ENCODE data around the gene TBC1D21. TPM values are rescaled to one million over a fixed set of nuclear protein-coding genes. Genes with fewer than 3 reads are reported as not detected.

Gene TBC1D21
- total RNA-seq, 4 donors from 2014 or later: not detected

GRCh38 chr15:73921254-73921925, 48.0 kb downstream of the TBC1D21 start:
- no peak for ATAC-seq
- TF ChIP-seq CTCF (IDR thresholded peaks at IDR 0.05 in 4 of 5, conservative IDR thresholded peaks at IDR 0.05 in 1 of 5) (no peak), POLR2A (IDR thresholded peaks at IDR 0.05) (no peak)
- Histone ChIP-seq H3K27me3 (no peaks in the 10 kb centered on the region), H3K27ac (no peak overlapping the region), H3K36me3 (no peaks in the 10 kb centered on the region), H3K9me3 (no peaks in the 10 kb centered on the region), H3K4me1 (peaks cover 11 to 18% of the 10 kb centered on the region in 2 donors), H3K4me3 (no peak overlapping the region)
- in situ Hi-C loops (cut with MboI; ENCODE audit: low sequenced_read_pairs in 4 of 4) (no loop called here), intact Hi-C loops (cut with DNase I; ENCODE audit: low total_unique reads) (no loop called here)
- no peak for DNase-seq

GRCh38 chr15:73922186-73923151, 49.1 kb downstream of the TBC1D21 start:
- Histone ChIP-seq H3K9me3 (no peaks in the 10 kb centered on the region), H3K27ac (no peak overlapping the region), H3K4me1 (peaks cover 11 to 18% of the 10 kb centered on the region in 2 donors), H3K27me3 (no peaks in the 10 kb centered on the region), H3K4me3 (no peak overlapping the region), H3K36me3 (no peaks in the 10 kb centered on the region)
- ATAC-seq: no peak
- no peak for DNase-seq
- intact Hi-C loops (cut with DNase I; ENCODE audit: low total_unique reads): no loop called here
- no peak for TF ChIP-seq CTCF (IDR thresholded peaks at IDR 0.05 in 4 of 5, conservative IDR thresholded peaks at IDR 0.05 in 1 of 5)
- TF ChIP-seq POLR2A (IDR thresholded peaks at IDR 0.05): no peak
- in situ Hi-C loops (cut with MboI; ENCODE audit: low sequenced_read_pairs in 4 of 4): no loop called here

GRCh38 chr15:73923156-73923487, 49.8 kb downstream of the TBC1D21 start:
- TF ChIP-seq CTCF (IDR thresholded peaks at IDR 0.05 in 4 of 5, conservative IDR thresholded peaks at IDR 0.05 in 1 of 5) (no peak), POLR2A (IDR thresholded peaks at IDR 0.05) (no peak)
- H3K4me1 ChIP-seq: peaks cover 15 to 22% of the 10 kb centered on the region in 2 donors
- H3K4me3 ChIP-seq: no peak overlapping the region
- intact Hi-C loops (cut with DNase I; ENCODE audit: low total_unique reads) (no loop called here), in situ Hi-C loops (cut with MboI; ENCODE audit: low sequenced_read_pairs in 4 of 4) (no loop called here)
- no peaks in the 10 kb centered on the region for H3K9me3 ChIP-seq
- ATAC-seq (no peak), DNase-seq (no peak)
- no peaks in the 10 kb centered on the region for H3K27me3 ChIP-seq
- H3K36me3 ChIP-seq: no peaks in the 10 kb centered on the region
- no peak overlapping the region for H3K27ac ChIP-seq

GRCh38 chr15:73923488-73924164, 50.3 kb downstream of the TBC1D21 start:
- TF ChIP-seq CTCF (IDR thresholded peaks at IDR 0.05 in 4 of 5, conservative IDR thresholded peaks at IDR 0.05 in 1 of 5): no peak
- TF ChIP-seq POLR2A (IDR thresholded peaks at IDR 0.05): no peak
- intact Hi-C loops (cut with DNase I; ENCODE audit: low total_unique reads): no loop called here
- no peaks in the 10 kb centered on the region for H3K36me3 ChIP-seq
- peak overlapping the region in 1 of 4 donors; percentile 3 for H3K27ac ChIP-seq
- H3K9me3 ChIP-seq: no peaks in the 10 kb centered on the region
- H3K4me3 ChIP-seq: no peak overlapping the region
- ATAC-seq (no peak), DNase-seq (no peak)
- H3K4me1 ChIP-seq: peaks cover 19 to 22% of the 10 kb centered on the region in 2 donors
- no peaks in the 10 kb centered on the region for H3K27me3 ChIP-seq
- in situ Hi-C loops (cut with MboI; ENCODE audit: low sequenced_read_pairs in 4 of 4): no loop called here

Data from gastrocnemius medialis (tissue), 4 donors.